GM23338 (cell line): Measurements from ENCODE around the gene DNAJC5G. TPM values are rescaled to one million over a fixed set of nuclear protein-coding genes. Genes with fewer than 3 reads are reported as not detected.

Experiments used
- ATAC-seq: fragments of 200-7000 bp; cut with Tn5 transposase; 3 replicates; pipeline ENCODE4 v1.9.1; 2020
- DNase-seq: peaks from one replicate; pipeline ENCODE4 v3.0.0-alpha.2; 2015; ENCODE audit warnings: low spot score
- H2AFZ ChIP-seq: fragments of 200-600 bp; sonication (generic); 2 replicates; pipeline ENCODE4 v1.8.0; 2016; ENCODE audit warnings: antibody characterized with exemption, mild to moderate bottlenecking, moderate library complexity
- H3F3A ChIP-seq: fragments of 200-600 bp; sonication (generic); replicated peaks from 2 replicates; pipeline ENCODE4 v1.8.0; 2017; ENCODE audit warnings: antibody characterized with exemption, mixed run types, low read depth
- H3K27ac ChIP-seq: fragments of 200-600 bp; sonication (generic); 2 replicates; pipeline ENCODE4 v1.6.1; 2016; ENCODE audit warnings: low read depth
- H3K27me3 ChIP-seq: fragments of 200-600 bp; sonication (generic); 2 replicates; pipeline ENCODE4 v1.8.0; 2016; ENCODE audit warnings: mild to moderate bottlenecking, mixed run types, moderate library complexity; ENCODE audit not compliant: insufficient read depth
- H3K36me3 ChIP-seq: fragments of 200-600 bp; sonication (generic); 2 replicates; pipeline ENCODE4 v1.8.0; 2016; ENCODE audit warnings: mild to moderate bottlenecking; ENCODE audit not compliant: insufficient read depth
- H3K4me1 ChIP-seq: fragments of 200-600 bp; sonication (generic); 2 replicates; pipeline ENCODE4 v1.8.0; 2016; ENCODE audit warnings: mild to moderate bottlenecking, moderate library complexity; ENCODE audit not compliant: insufficient read depth
- H3K4me2 ChIP-seq: fragments of 200-600 bp; sonication (generic); 2 replicates; pipeline ENCODE4 v1.7.1; 2017; ENCODE audit warnings: mixed run types
- H3K4me3 ChIP-seq: fragments of 200-600 bp; sonication (generic); 2 replicates; pipeline ENCODE4 v1.6.1; 2016; ENCODE audit warnings: mixed run types
- H3K79me2 ChIP-seq: fragments of 200-600 bp; sonication (generic); replicated peaks from 2 replicates; pipeline ENCODE4 v1.8.0; 2017; ENCODE audit warnings: mild to moderate bottlenecking; ENCODE audit not compliant: insufficient read depth
- H3K9me2 ChIP-seq: fragments of 200-600 bp; sonication (generic); 2 replicates; pipeline ENCODE4 v1.8.0; 2017; ENCODE audit not compliant: insufficient read depth
- H4K20me1 ChIP-seq: fragments of 200-600 bp; sonication (generic); replicated peaks from 2 replicates; pipeline ENCODE4 v1.8.0; 2017; ENCODE audit warnings: mild to moderate bottlenecking; ENCODE audit not compliant: insufficient read depth
- H3K27ac Mint-ChIP-seq: 2 replicates; pipeline ENCODE4 v1.8.0; 2020; ENCODE audit warnings: inconsistent platforms, mild to moderate bottlenecking, moderate library complexity, mixed read lengths
- H3K27me3 Mint-ChIP-seq: 3 replicates; pipeline ENCODE4 v1.8.0; 2022; ENCODE audit warnings: low read depth, mild to moderate bottlenecking, moderate library complexity, mixed read lengths, inconsistent platforms; ENCODE audit not compliant: insufficient read depth, poor library complexity
- H3K36me3 Mint-ChIP-seq: 3 replicates; pipeline ENCODE4 v1.8.0; 2021; ENCODE audit warnings: low read depth, mild to moderate bottlenecking, inconsistent platforms, moderate library complexity, mixed read lengths
- H3K4me1 Mint-ChIP-seq: 3 replicates; pipeline ENCODE4 v1.8.0; 2020; ENCODE audit warnings: mild to moderate bottlenecking, inconsistent platforms, mixed read lengths
- H3K4me3 Mint-ChIP-seq: 3 replicates; pipeline ENCODE4 v1.8.0; 2021; ENCODE audit warnings: moderate library complexity, mild to moderate bottlenecking, inconsistent platforms, mixed read lengths
- H3K9me3 Mint-ChIP-seq: 3 replicates; pipeline ENCODE4 v1.8.0; 2020; ENCODE audit warnings: moderate library complexity, mild to moderate bottlenecking, inconsistent platforms, mixed read lengths
- CREB1 ChIP-seq: fragments of 250-450 bp; sonication (Bioruptor Pico); IDR thresholded peaks from 2 replicates; pipeline ENCODE4 v1.5.0; 2020; ENCODE audit warnings: low read depth, mild to moderate bottlenecking, moderate library complexity
- CTCF ChIP-seq, 2 experiments: fragments of 200-600 bp in 1 of 2; sonication (generic) in 1 of 2; conservative IDR thresholded peaks; 2 replicates each; pipeline versions ENCODE4 v1.5.1 to v1.6.1; 2016 to 2017; ENCODE audit warnings: antibody characterized with exemption in 2 of 2, low read depth in 2 of 2, mild to moderate bottlenecking in 2 of 2, moderate library complexity in 1 of 2
- ETS1 ChIP-seq: IDR thresholded peaks from 2 replicates; pipeline ENCODE4 v1.6.1; 2016; ENCODE audit warnings: antibody characterized with exemption
- EZH2 ChIP-seq: fragments of 200-600 bp; sonication (generic); IDR thresholded peaks from one replicate; pipeline ENCODE4 v1.8.0; 2017; ENCODE audit warnings: antibody characterized with exemption, mild to moderate bottlenecking, low read depth; ENCODE audit not compliant: unreplicated experiment
- EZH2phosphoT487 ChIP-seq: fragments of 200-600 bp; sonication (generic); IDR thresholded peaks from one replicate; pipeline ENCODE4 v1.8.1; 2018; ENCODE audit warnings: antibody characterized with exemption; ENCODE audit not compliant: unreplicated experiment
- JUNB ChIP-seq: IDR thresholded peaks from one replicate; pipeline ENCODE4 v1.6.1; 2016; ENCODE audit warnings: antibody characterized with exemption; ENCODE audit not compliant: unreplicated experiment
- NANOG ChIP-seq: IDR thresholded peaks from 2 replicates; pipeline ENCODE4 v1.6.1; 2016; ENCODE audit warnings: antibody characterized with exemption, borderline replicate concordance
- POLR2AphosphoS5 ChIP-seq: IDR thresholded peaks from 2 replicates; pipeline ENCODE4 v1.6.1; 2016; ENCODE audit warnings: antibody characterized with exemption, low read depth
- REST ChIP-seq: IDR thresholded peaks from one replicate; pipeline ENCODE4 v1.6.1; 2018; ENCODE audit warnings: antibody characterized with exemption; ENCODE audit not compliant: unreplicated experiment
- STAT1 ChIP-seq: IDR thresholded peaks from one replicate; pipeline ENCODE4 v1.6.1; 2016; ENCODE audit warnings: antibody characterized with exemption; ENCODE audit not compliant: unreplicated experiment
- ZNF114 ChIP-seq: fragments of 250-450 bp; sonication (Bioruptor Pico); IDR thresholded peaks from 2 replicates; pipeline ENCODE4 v1.5.0; 2020; ENCODE audit warnings: mild to moderate bottlenecking, moderate library complexity
- ZNF331 ChIP-seq: fragments of 250-450 bp; sonication (Bioruptor Pico); IDR thresholded peaks from 2 replicates; pipeline ENCODE4 v1.5.0; 2020; ENCODE audit warnings: low read depth, mild to moderate bottlenecking, moderate library complexity
- polyA plus RNA-seq: library from polyadenylated mRNA; unstranded; fragments of >200 nt; fragmentation: Nextera tagmentation; extraction: Ambion mirVana; gene quantifications from 2 replicates; pipeline ENCODE4 v1.2.1, GENCODE V29; 2016
- total RNA-seq: library from RNA; depleted of rRNA; stranded (reverse); fragments of >200 nt; shearing (Covaris generic); gene quantifications from 2 replicates; pipeline ENCODE4 v1.2.3, GENCODE V29; 2014

DNAJC5G gene
- total and polyA plus RNA-seq, 2 experiments from 2014 or later = 0.59 TPM; not detected in 1

GRCh38 chr2:27314709-27315108, 39.5 kb downstream of the DNAJC5G start:
- peaks cover 2% of the 10 kb centered on the region; the same call in 1 of the 2 replicates for H3K27me3 ChIP-seq
- H3K4me2 ChIP-seq = no peak overlapping the region
- ATAC-seq = no peak; the same call in 2 of the 3 replicates
- no peak for DNase-seq
- no peak overlapping the region for H2AFZ ChIP-seq
- no peaks in the 10 kb centered on the region for H3K9me2 ChIP-seq
- Mint-ChIP-seq H3K36me3 (peaks cover 2% of the 10 kb centered on the region; the same call in 1 of the 3 replicates), H3K4me3 (no peak overlapping the region), H3K4me1 (peaks cover 15% of the 10 kb centered on the region; the same call in 2 of the 3 replicates), H3K27me3 (peaks cover 2% of the 10 kb centered on the region), H3K27ac (no peak overlapping the region), H3K9me3 (no peaks in the 10 kb centered on the region)
- 0 out of 2 replicates have a peak, but pooled peaks cover 3% of the 10 kb centered on the region for H4K20me1 ChIP-seq
- no peak overlapping the region for H3K4me3 ChIP-seq
- TF ChIP-seq CREB1 (CRISPR knock-in tag) = no peak
- no peak for TF ChIP-seq STAT1
- TF ChIP-seq POLR2AphosphoS5 = no peak
- TF ChIP-seq NANOG = no peak
- TF ChIP-seq EZH2 = no peak
- TF ChIP-seq JUNB = no peak
- no peak for TF ChIP-seq CTCF (conservative IDR thresholded peaks at IDR 0.05; ENCODE audit: low read depth in 2 of 2)
- no peak for TF ChIP-seq REST
- TF ChIP-seq EZH2phosphoT487 = no peak
- H3K27ac ChIP-seq = no peak overlapping the region
- H3K79me2 ChIP-seq = no peaks in the 10 kb centered on the region
- H3K36me3 ChIP-seq = no peaks in the 10 kb centered on the region
- no peaks in the 10 kb centered on the region for H3F3A ChIP-seq
- H3K4me1 ChIP-seq = peaks cover 12% of the 10 kb centered on the region

GRCh38 chr2:27315122-27315521, 39.9 kb downstream of the DNAJC5G start:
- ATAC-seq (peak; percentile 64), DNase-seq (no peak)
- Histone ChIP-seq H3K9me2 (no peaks in the 10 kb centered on the region), H4K20me1 (0 out of 2 replicates have a peak, but pooled peaks cover 3% of the 10 kb centered on the region), H3K4me1 (peaks cover 12% of the 10 kb centered on the region), H3K4me2 (no peak overlapping the region), H3K36me3 (no peaks in the 10 kb centered on the region), H3F3A (no peaks in the 10 kb centered on the region), H3K79me2 (no peaks in the 10 kb centered on the region), H2AFZ (no peak overlapping the region), H3K27ac (no peak overlapping the region), H3K27me3 (no peaks in the 10 kb centered on the region), H3K4me3 (no peak overlapping the region)
- Mint-ChIP-seq H3K27me3 (no peaks in the 10 kb centered on the region), H3K9me3 (no peaks in the 10 kb centered on the region), H3K27ac (no peak overlapping the region), H3K4me1 (peaks cover 15% of the 10 kb centered on the region; the same call in 2 of the 3 replicates), H3K4me3 (no peak overlapping the region), H3K36me3 (no peaks in the 10 kb centered on the region; the same call in 2 of the 3 replicates)
- TF ChIP-seq POLR2AphosphoS5 (no peak), JUNB (no peak), ZNF114 (CRISPR knock-in tag) (no peak), ZNF331 (CRISPR knock-in tag) (no peak), EZH2 (no peak), CREB1 (CRISPR knock-in tag) (no peak), REST (no peak), ETS1 (no peak), STAT1 (no peak)
